CD4-positive, alpha-beta T cell treated with Interleukin-6 for 4 hours (primary cell): Measurements from ENCODE around the gene COL4A2.
"Not testable (repeated sequence)": the region's sequence is repeated elsewhere in the genome, so short reads cannot be mapped to it uniquely, and the experiment has no call there.

ENCODE experiments used
- DNase-seq: peaks from one replicate; pipeline ENCODE4 v3.0.0-alpha.2; 2020; ENCODE audit warnings: mixed read lengths

The COL4A2 gene

GRCh38 chr13:110523838-110524540 is 216.9 kb downstream of the COL4A2 start:
- DNase-seq = no peak

GRCh38 chr13:110524541-110525257 is 217.6 kb downstream of the COL4A2 start:
- DNase-seq = peak; percentile 27

GRCh38 chr13:110525328-110526319 is 218.5 kb downstream of the COL4A2 start:
- no peak for DNase-seq

GRCh38 chr13:110528371-110528770 is 221.3 kb downstream of the COL4A2 start:
- no peak for DNase-seq

- DNase-seq = no peak
Measured at GRCh38 chr13:110528911-110529310, 221.8 kb downstream of the COL4A2 start.

- no peak for DNase-seq
Measured at GRCh38 chr13:110529522-110530311, 222.6 kb downstream of the COL4A2 start.

GRCh38 chr13:110531100-110531499 is 224.0 kb downstream of the COL4A2 start:
- no peak for DNase-seq

GRCh38 chr13:110531671-110532083 is 224.6 kb downstream of the COL4A2 start:
- no peak for DNase-seq

- DNase-seq = not testable (repeated sequence)
Measured at GRCh38 chr13:110532258-110532657, 225.2 kb downstream of the COL4A2 start.

GRCh38 chr13:110533771-110534670 is 226.9 kb downstream of the COL4A2 start:
- DNase-seq = no peak

GRCh38 chr13:110535526-110535925 is 228.4 kb downstream of the COL4A2 start:
- no peak for DNase-seq

- DNase-seq = no peak
Measured at GRCh38 chr13:110536006-110536693, 229.1 kb downstream of the COL4A2 start.

- DNase-seq = no peak
Measured at GRCh38 chr13:110538632-110539031, 231.5 kb downstream of the COL4A2 start.

GRCh38 chr13:110539894-110540293 is 232.8 kb downstream of the COL4A2 start:
- no peak for DNase-seq

GRCh38 chr13:110540871-110541525 is 233.9 kb downstream of the COL4A2 start:
- no peak for DNase-seq

GRCh38 chr13:110541526-110541920 is 234.4 kb downstream of the COL4A2 start:
- no peak for DNase-seq

GRCh38 chr13:110542169-110542796 is 235.2 kb downstream of the COL4A2 start:
- DNase-seq = no peak

- no peak for DNase-seq
Measured at GRCh38 chr13:110546378-110546777, 239.3 kb downstream of the COL4A2 start.

- DNase-seq = no peak
Measured at GRCh38 chr13:110546926-110547325, 239.8 kb downstream of the COL4A2 start.
